Activated CD8-positive, alpha-beta memory T cell treated with anti-CD3 and anti-CD28 coated beads, Interleukin-2, amount 10 ng/mL, durations not matched to agents 7 days and 5 days (primary cell): ENCODE measurements around the gene CXCL8. TPM values are rescaled to one million over a fixed set of nuclear protein-coding genes. Genes with fewer than 3 reads are reported as not detected.
"Not testable (repeated sequence)": the region's sequence is repeated elsewhere in the genome, so short reads cannot be mapped to it uniquely, and the experiment has no call there.

Experiments used
- ATAC-seq: fragments of 150-1000 bp; cut with Tn5 transposase; one replicate; pipeline ENCODE4 v1.10.0; 2021; ENCODE audit warnings: moderate library complexity
- CTCF ChIA-PET: fragments of 350-600 bp; sonication (Branson Sonifier 250); formaldehyde crosslinking; loops from one replicate; lab custom pipeline; 2021; ENCODE audit warnings: antibody characterized with exemption; lab: Charles Lee
- DNase-seq: peaks from one replicate; pipeline ENCODE4 v3.0.0-alpha.2; 2020
- H3K27ac Mint-ChIP-seq: one replicate; pipeline ENCODE4 v1.8.0; 2021; ENCODE audit warnings: mild to moderate bottlenecking, mixed read lengths
- H3K27me3 Mint-ChIP-seq: one replicate; pipeline ENCODE4 v1.8.0; 2021; ENCODE audit warnings: mixed read lengths
- H3K36me3 Mint-ChIP-seq: one replicate; pipeline ENCODE4 v1.8.0; 2021; ENCODE audit warnings: mild to moderate bottlenecking, mixed read lengths
- H3K4me1 Mint-ChIP-seq: one replicate; pipeline ENCODE4 v1.8.0; 2021; ENCODE audit warnings: mixed read lengths
- H3K4me3 Mint-ChIP-seq: one replicate; pipeline ENCODE4 v1.8.0; 2021; ENCODE audit warnings: mild to moderate bottlenecking, moderate library complexity, mixed read lengths
- H3K9me3 Mint-ChIP-seq: one replicate; pipeline ENCODE4 v1.8.0; 2022; ENCODE audit warnings: low read depth, mixed read lengths
- total RNA-seq, 2 experiments: library from RNA; stranded (reverse); gene quantifications; one replicate each; pipeline ENCODE4 v1.2.3, GENCODE V29; 2021

CXCL8 gene
- total RNA-seq, 2 experiments from 2014 or later, result 0.18 to 0.80 TPM

DNA sequence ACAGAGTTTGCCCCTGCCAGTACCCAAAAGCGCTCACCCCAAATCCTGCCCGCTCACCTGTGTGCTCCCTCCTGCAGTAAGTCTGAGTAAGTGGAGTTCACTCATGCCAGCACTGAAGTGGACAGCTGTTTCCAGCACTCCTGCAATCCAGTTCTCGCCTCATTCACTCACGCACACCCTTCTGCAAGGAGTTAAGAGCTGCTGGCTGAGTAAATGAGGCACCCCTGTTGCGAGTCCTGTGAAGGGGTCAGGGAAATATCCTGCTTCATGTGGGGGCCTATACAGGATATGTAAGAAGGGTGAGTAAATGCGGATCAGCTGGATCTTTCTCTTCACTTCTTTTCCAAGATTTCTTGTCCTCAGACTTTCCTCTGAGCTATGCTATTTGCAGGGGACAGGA is 23.5 kb downstream of the CXCL8 start:
- CTCF ChIA-PET, result no interaction called here
- Mint-ChIP-seq H3K9me3 (no peaks in the 10 kb centered on the region), H3K27ac (no peak overlapping the region), H3K4me3 (no peak overlapping the region), H3K36me3 (no peaks in the 10 kb centered on the region), H3K4me1 (no peaks in the 10 kb centered on the region), H3K27me3 (no peaks in the 10 kb centered on the region)
- DNase-seq (no peak), ATAC-seq (no peak)

DNA sequence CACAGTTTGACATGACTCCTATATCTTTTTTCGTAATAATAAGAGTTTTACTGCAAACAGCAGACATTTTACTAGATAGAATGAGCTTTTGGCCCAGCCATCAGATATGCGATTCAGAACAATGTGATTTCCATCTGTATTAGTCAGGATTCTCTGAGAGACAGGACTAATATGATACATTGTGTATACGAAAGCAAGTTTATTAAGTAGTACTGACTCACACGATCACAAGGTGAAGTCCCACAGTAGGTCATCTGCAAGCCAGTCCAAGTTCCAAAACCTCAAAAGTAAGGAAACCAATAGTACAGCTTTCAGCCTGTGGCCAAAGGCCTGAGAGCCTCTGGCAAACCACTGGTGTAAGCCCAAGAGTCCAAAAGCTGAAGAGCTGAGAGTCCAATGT is 24.1 kb downstream of the CXCL8 start:
- Mint-ChIP-seq H3K4me1 (no peaks in the 10 kb centered on the region), H3K27me3 (no peaks in the 10 kb centered on the region), H3K27ac (no peak overlapping the region), H3K36me3 (no peaks in the 10 kb centered on the region), H3K9me3 (no peaks in the 10 kb centered on the region), H3K4me3 (no peak overlapping the region)
- DNase-seq (no peak), ATAC-seq (no peak)
- CTCF ChIA-PET, result no interaction called here

DNA sequence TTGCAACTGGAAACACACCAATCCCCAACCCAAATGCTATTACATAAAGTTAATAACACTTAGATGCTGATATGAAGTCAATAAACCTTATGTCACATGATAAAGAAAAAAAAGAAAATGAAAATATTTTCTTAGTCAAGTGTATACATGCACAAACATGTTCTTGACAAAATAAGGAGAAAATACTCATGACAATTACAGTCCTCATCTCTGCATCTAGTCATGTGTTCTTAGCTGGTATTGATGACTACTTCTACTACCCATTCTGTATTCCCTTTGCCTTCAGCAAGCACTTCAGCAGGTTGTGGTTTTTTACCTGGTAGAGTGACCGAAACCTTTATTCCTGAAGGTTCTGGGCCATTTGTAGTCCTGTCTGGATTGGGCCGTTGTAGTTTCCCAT is 24.9 kb downstream of the CXCL8 start:
- Mint-ChIP-seq H3K9me3 (no peaks in the 10 kb centered on the region), H3K27ac (no peak overlapping the region), H3K27me3 (no peaks in the 10 kb centered on the region), H3K36me3 (no peaks in the 10 kb centered on the region), H3K4me3 (no peak overlapping the region), H3K4me1 (no peaks in the 10 kb centered on the region)
- no peak for ATAC-seq
- no peak for DNase-seq
- CTCF ChIA-PET, result no interaction called here

DNA sequence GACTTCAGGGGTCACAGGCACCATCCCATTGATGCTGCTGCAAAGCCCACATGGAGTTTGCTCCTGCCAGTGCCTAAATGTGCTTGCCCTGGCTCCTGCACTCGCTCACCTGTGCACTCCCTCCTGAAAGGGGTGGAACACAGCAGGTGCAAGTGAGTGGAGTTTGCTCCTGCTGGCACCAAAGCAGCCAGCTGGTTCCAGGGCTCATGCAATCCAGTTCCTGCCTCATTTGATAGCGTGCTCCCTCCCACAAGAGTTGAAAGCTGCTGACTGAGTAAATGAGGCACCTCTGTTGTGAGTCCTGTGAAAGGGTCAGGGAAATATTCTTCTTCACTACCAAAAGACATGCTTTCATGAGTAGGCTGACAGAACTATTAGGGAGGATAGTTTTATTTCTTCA is 30.5 kb downstream of the CXCL8 start:
- Mint-ChIP-seq H3K36me3 (no peaks in the 10 kb centered on the region), H3K9me3 (no peaks in the 10 kb centered on the region), H3K27me3 (no peaks in the 10 kb centered on the region), H3K27ac (no peak overlapping the region), H3K4me1 (no peaks in the 10 kb centered on the region), H3K4me3 (no peak overlapping the region)
- CTCF ChIA-PET, result no interaction called here
- ATAC-seq (no peak), DNase-seq (no peak)

DNA sequence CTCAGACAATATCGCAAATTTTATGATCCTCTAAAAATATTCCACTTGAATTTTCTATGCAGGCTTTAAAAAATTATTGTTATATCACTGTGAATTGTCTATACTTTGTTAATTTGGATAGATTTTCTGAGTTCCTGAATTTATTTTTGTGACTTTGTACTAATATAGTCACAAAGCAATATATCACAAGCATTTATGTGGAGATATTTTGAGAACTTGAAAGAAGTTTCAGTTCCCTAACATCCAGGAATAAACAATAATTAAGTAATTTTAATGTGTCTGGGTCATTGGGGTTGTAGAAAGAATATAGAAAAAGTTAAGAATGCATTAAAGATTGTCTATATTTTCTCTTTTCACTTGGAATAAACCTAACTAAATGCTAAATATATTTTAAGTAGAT is 32.0 kb downstream of the CXCL8 start:
- H3K4me3 Mint-ChIP-seq, result no peak overlapping the region
- no peak overlapping the region for H3K27ac Mint-ChIP-seq
- H3K9me3 Mint-ChIP-seq, result no peaks in the 10 kb centered on the region
- H3K36me3 Mint-ChIP-seq, result no peaks in the 10 kb centered on the region
- ATAC-seq (no peak), DNase-seq (no peak)
- H3K27me3 Mint-ChIP-seq, result no peaks in the 10 kb centered on the region
- no peaks in the 10 kb centered on the region for H3K4me1 Mint-ChIP-seq
- CTCF ChIA-PET, result no interaction called here

DNA sequence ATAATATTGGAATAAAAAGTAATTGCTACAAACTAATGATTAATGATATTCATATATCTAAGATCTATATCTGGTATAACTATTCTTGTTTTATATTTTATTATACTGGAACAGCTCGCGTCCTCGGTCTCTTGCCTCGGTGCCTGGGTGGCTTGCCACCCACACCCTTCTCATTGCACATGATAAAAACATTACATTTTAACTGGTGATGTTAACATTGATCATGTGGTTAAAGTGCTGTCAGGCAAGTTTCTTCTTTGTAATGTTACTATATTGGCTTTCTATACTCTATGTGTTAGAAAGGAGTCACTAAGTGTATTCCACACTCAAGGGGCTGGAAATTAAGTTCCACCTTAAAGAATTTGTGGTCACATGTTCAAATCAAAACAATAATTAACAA is 34.0 kb downstream of the CXCL8 start:
- H3K9me3 Mint-ChIP-seq, DNase-seq, H3K4me3 Mint-ChIP-seq, ATAC-seq, H3K4me1 Mint-ChIP-seq, H3K27me3 Mint-ChIP-seq, H3K27ac Mint-ChIP-seq, H3K36me3 Mint-ChIP-seq, CTCF ChIA-PET: not testable (repeated sequence)

DNA sequence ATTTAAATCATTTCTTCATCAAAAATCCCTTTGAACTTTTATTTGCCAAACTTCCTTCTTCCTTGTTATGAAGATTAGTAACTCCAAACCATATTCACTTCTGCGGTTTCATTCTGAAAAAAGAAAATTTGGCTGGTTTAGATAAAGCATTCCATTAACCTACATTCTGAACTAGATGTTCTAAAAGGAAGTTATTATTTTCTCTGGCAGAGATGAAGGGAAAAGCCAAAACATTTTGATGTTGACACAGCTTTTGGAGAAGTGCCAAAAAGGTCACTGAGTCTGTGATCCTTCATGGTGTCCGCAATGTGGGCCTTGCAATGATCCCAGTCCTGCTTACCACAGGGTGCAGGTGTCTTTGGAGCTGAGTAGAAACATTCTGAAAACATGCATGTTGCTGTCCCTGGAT is 36.0 kb downstream of the CXCL8 start:
- H3K27ac Mint-ChIP-seq, result no peak overlapping the region
- H3K9me3 Mint-ChIP-seq, result no peaks in the 10 kb centered on the region
- DNase-seq (no peak), ATAC-seq (no peak)
- no peaks in the 10 kb centered on the region for H3K36me3 Mint-ChIP-seq
- no peak overlapping the region for H3K4me3 Mint-ChIP-seq
- CTCF ChIA-PET, result no interaction called here
- H3K27me3 Mint-ChIP-seq, result no peaks in the 10 kb centered on the region
- H3K4me1 Mint-ChIP-seq, result no peaks in the 10 kb centered on the region

DNA sequence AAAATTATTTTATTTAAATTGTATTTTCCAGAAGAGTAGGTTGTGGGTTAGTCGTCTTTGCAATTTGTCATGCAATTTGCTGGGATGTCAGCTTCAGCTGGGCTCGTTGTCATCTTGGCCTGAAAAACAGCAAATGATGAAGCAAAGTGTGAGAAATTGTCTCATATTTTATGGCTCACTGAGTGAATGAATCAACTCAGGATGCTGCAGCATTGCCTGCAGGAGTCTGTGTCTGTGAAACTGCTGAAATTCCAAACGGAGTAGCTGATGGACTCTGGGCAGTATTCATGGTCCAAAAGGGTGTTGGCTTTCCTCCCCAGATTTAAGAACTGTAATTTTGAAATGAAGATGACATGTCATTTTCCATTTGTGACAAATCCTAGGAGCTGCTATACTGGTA is 37.2 kb downstream of the CXCL8 start:
- H3K4me1 Mint-ChIP-seq, result no peaks in the 10 kb centered on the region
- H3K9me3 Mint-ChIP-seq, result no peaks in the 10 kb centered on the region
- DNase-seq (no peak), ATAC-seq (no peak)
- CTCF ChIA-PET, result no interaction called here
- no peak overlapping the region for H3K27ac Mint-ChIP-seq
- no peaks in the 10 kb centered on the region for H3K27me3 Mint-ChIP-seq
- H3K4me3 Mint-ChIP-seq, result no peak overlapping the region
- H3K36me3 Mint-ChIP-seq, result no peaks in the 10 kb centered on the region

DNA sequence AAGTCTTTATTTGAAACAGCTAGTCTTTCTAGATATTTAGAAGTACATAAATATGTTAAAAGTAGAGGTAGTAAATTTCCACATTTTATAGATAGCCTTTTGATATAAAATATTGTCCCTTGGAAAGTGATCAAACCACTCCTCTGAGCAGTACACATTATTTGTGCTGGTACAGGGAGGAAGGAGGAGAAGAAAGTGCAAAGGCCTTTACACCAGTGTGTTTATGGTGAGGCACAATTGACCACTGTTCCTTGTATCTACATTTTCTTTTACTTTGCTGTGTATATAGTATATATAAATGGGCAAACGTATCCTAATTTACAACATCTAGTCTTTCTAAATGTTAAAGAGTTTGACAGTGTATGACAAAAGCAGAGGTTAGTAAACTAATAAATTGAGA is 39.9 kb downstream of the CXCL8 start:
- H3K36me3 Mint-ChIP-seq, result no peaks in the 10 kb centered on the region
- H3K4me1 Mint-ChIP-seq, result no peaks in the 10 kb centered on the region
- H3K4me3 Mint-ChIP-seq, result no peak overlapping the region
- DNase-seq (no peak), ATAC-seq (no peak)
- CTCF ChIA-PET, result no interaction called here
- no peaks in the 10 kb centered on the region for H3K9me3 Mint-ChIP-seq
- H3K27ac Mint-ChIP-seq, result no peak overlapping the region
- no peaks in the 10 kb centered on the region for H3K27me3 Mint-ChIP-seq

DNA sequence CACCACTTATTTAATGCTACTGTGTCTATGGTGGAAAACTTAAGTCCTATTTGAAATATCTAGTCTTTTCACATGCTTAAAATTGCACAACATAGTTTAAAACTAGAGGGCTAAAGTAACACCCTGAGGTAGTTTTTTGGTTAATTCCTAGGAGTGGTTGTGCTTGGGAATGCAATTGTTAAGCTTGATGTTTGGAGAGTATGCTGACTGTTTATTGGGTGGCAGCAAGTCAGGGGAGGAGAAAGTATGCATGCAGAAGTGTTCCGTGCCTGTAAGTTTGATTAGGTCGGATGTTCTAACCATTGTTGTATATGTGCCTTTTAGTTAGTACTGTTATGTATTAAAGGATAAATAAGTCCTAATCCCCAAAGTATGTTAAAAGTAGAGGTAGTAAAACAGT is 40.5 kb downstream of the CXCL8 start:
- no peak overlapping the region for H3K4me3 Mint-ChIP-seq
- H3K27ac Mint-ChIP-seq, result no peak overlapping the region
- H3K27me3 Mint-ChIP-seq, result no peaks in the 10 kb centered on the region
- ATAC-seq (no peak), DNase-seq (no peak)
- H3K4me1 Mint-ChIP-seq, result no peaks in the 10 kb centered on the region
- CTCF ChIA-PET, result interaction anchor here (0.6 kb wide), 1 partner anchor 43 kb away, joined by 3 read pairs; no protein-coding TSS in a partner anchor
- H3K36me3 Mint-ChIP-seq, result no peaks in the 10 kb centered on the region
- H3K9me3 Mint-ChIP-seq, result no peaks in the 10 kb centered on the region

DNA sequence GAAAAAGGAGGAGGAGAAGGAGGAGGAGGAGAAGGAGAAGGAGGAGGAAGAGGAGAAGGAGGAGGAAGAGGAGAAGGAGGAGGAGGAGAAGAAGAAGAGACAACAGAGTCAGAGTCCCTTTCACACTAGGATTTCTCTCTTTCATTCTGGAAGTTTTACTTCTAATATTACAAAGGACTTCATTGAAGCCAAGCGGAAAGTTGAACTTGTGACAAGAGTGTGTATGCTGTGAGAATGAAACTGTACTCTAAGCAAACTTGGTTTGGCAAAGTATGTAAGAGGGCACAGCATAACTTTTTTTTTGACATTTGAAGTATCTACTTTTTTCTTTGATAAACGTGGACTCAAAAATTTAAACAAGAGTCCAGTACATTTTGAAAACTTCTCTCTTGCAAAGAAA is 48.0 kb downstream of the CXCL8 start:
- Mint-ChIP-seq H3K4me1 (no peaks in the 10 kb centered on the region), H3K27ac (no peak overlapping the region), H3K36me3 (no peaks in the 10 kb centered on the region), H3K4me3 (no peak overlapping the region), H3K27me3 (no peaks in the 10 kb centered on the region), H3K9me3 (no peaks in the 10 kb centered on the region)
- CTCF ChIA-PET, result no interaction called here
- no peak for ATAC-seq
- no peak for DNase-seq

Other genes starting within 250 kb of the CXCL8 start
- not detected for gene RASSF6, start 120.1 kb upstream of the CXCL8 start, total RNA-seq
- not detected for gene CXCL6, start 96.1 kb downstream of the CXCL8 start, total RNA-seq
- not detected for gene PF4V1, start 112.7 kb downstream of the CXCL8 start, total RNA-seq
- not detected for gene CXCL1, start 128.8 kb downstream of the CXCL8 start, total RNA-seq
- not detected for gene PF4, start 241.5 kb downstream of the CXCL8 start, total RNA-seq
- gene PPBP, start 247.6 kb downstream of the CXCL8 start, total RNA-seq, result not detected